SK-N-MC (cell line): ENCODE measurements around the gene WNT7A.
"Not testable (repeated sequence)": the region's sequence is repeated elsewhere in the genome, so short reads cannot be mapped to it uniquely, and the experiment has no call there.

Source experiments
- DNase-seq: peaks from one replicate; pipeline ENCODE4 v3.0.0-alpha.2; 2011; ENCODE audit warnings: low read depth, low spot score
- H3K27ac ChIP-seq: fragments of 200-600 bp; sonication (generic); 2 replicates; pipeline ENCODE4 v1.5.1; 2016; ENCODE audit warnings: mixed run types
- H3K36me3 ChIP-seq: fragments of 200-600 bp; sonication (generic); 2 replicates; pipeline ENCODE4 v1.6.1; 2017; ENCODE audit warnings: antibody characterized with exemption, low read length, mixed read lengths; ENCODE audit not compliant: insufficient read depth
- H3K4me3 ChIP-seq: fragments of 200-600 bp; sonication (generic); 2 replicates; pipeline ENCODE4 v1.5.1; 2016
- H3K9ac ChIP-seq: fragments of 200-600 bp; sonication (generic); 2 replicates; pipeline ENCODE4 v1.8.0; 2017; ENCODE audit warnings: mixed run types, mixed read lengths; ENCODE audit not compliant: insufficient read length
- H3K9me3 ChIP-seq: fragments of 200-600 bp; sonication (generic); 2 replicates; pipeline ENCODE4 v1.6.1; 2017; ENCODE audit warnings: low read depth, mild to moderate bottlenecking, antibody characterized with exemption, low read length, moderate library complexity, mixed read lengths
- EZH2 ChIP-seq: fragments of 200-600 bp; sonication (generic); IDR thresholded peaks from one replicate; pipeline ENCODE4 v1.6.1; 2017; ENCODE audit warnings: antibody characterized with exemption
- FOXP2 ChIP-seq: optimal IDR thresholded peaks from 2 replicates; pipeline ENCODE3; 2011; ENCODE audit warnings: mild to moderate bottlenecking, moderate library complexity; ENCODE audit not compliant: insufficient read depth; ENCODE audit errors: extremely low read length, control extremely low read depth
- POLR2AphosphoS5 ChIP-seq: IDR thresholded peaks from 2 replicates; pipeline ENCODE4 v1.6.1; 2012; ENCODE audit warnings: mild to moderate bottlenecking, low read depth, low read length, borderline replicate concordance

Gene WNT7A

DNA sequence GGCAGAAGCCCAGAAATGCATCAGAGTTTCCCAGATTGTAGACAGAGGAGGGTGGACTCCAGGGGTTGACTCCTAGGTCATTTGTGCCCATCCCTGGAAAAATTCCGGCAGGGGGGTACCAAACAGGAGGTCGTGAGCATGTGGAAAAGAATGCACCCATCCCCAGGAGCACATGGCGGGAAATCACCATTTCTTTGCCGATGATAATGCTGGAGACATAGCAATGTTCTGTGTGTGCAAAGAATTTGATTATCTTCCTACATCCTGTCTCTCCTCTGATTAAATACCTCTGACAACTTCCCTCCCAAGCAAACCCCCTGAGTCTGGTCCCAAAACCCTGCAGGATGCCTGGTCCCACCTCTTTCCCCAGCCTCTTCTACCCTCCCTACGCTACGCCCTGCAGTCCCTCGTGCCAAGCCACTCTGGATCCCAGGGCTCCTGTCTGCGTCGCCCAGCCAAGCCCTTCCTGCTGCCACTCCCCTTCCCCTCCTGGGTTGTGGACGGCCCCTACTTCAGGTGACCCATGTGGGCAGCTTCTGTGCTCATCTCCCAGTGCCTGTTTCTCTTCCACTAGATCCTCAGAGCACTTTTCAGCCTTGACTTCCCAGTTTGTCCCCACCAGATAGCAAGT is 15.8 kb downstream of the WNT7A start:
- Histone ChIP-seq H3K4me3 (no peak overlapping the region), H3K9me3 (no peaks in the 10 kb centered on the region), H3K36me3 (no peaks in the 10 kb centered on the region), H3K27ac (no peak overlapping the region), H3K9ac (no peak overlapping the region)
- no peak for DNase-seq
- TF ChIP-seq FOXP2 = no peak
- TF ChIP-seq EZH2 = no peak
- no peak for TF ChIP-seq POLR2AphosphoS5

DNA sequence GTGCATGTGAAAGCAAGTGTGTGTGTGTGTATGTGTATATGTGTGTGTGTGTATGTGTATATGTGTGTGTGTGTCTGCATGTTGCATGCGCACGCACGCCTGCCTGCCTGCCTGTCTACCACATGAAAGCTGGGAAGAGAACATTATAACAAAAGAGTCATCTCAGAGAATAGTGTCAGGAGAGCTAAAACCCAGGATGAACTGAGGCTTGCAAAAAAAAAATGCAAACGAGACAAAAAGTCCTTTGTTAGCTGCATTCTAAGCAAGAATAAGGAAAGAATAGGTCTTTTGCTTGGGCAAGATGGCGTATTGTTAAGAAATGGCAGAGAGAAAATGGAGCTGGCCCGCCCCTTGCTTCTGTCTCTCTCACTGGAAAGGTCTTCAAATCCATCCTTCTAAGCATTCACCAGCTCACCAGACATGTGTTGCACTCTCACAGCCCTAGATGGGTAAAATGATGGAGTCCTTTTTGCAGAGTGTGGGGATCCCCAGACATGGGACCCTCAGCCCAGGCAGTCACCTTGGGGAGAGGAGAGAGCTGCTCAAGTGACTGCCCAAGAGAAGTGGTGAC is 16.4 kb downstream of the WNT7A start:
- no peak for TF ChIP-seq EZH2
- no peak for TF ChIP-seq POLR2AphosphoS5
- TF ChIP-seq FOXP2 = no peak
- H3K4me3 ChIP-seq = no peak overlapping the region
- H3K36me3 ChIP-seq = no peaks in the 10 kb centered on the region
- H3K9me3 ChIP-seq = no peaks in the 10 kb centered on the region
- no peak overlapping the region for H3K9ac ChIP-seq
- no peak for DNase-seq
- no peak overlapping the region for H3K27ac ChIP-seq

DNA sequence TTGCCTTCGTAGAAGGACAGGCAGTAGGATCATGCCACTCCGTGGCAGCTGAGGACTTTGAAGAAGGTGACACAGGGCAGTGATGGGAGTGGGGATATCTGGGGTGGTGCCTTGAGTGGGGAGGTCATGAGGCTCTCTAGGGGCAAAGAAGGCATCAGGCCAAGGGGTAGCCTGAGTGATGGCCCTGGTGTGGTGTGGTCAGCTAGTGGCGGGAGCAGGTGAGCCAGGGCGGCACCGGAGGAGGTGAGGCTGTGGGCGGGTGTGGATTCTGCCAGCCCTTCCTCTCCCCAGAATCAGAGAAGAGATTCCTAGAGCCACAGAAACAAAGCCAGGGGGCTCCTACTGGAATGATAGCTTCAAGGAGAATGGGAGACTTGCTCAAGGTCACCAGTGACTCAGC is 18.4 kb downstream of the WNT7A start:
- no peak for DNase-seq
- TF ChIP-seq POLR2AphosphoS5 (no peak), EZH2 (no peak), FOXP2 (no peak)
- Histone ChIP-seq H3K9ac (no peak overlapping the region), H3K4me3 (no peak overlapping the region), H3K27ac (no peak overlapping the region), H3K36me3 (no peaks in the 10 kb centered on the region), H3K9me3 (no peaks in the 10 kb centered on the region)

- no peaks in the 10 kb centered on the region for H3K36me3 ChIP-seq
- H3K9me3 ChIP-seq = no peaks in the 10 kb centered on the region
- H3K9ac ChIP-seq = no peak overlapping the region
- no peak for DNase-seq
- H3K4me3 ChIP-seq = no peak overlapping the region
- TF ChIP-seq FOXP2 (no peak), POLR2AphosphoS5 (no peak), EZH2 (no peak)
- H3K27ac ChIP-seq = no peak overlapping the region
These were observed 19.9 kb downstream of the WNT7A start for GRCh38 chr3:13860001-13860400.

DNA sequence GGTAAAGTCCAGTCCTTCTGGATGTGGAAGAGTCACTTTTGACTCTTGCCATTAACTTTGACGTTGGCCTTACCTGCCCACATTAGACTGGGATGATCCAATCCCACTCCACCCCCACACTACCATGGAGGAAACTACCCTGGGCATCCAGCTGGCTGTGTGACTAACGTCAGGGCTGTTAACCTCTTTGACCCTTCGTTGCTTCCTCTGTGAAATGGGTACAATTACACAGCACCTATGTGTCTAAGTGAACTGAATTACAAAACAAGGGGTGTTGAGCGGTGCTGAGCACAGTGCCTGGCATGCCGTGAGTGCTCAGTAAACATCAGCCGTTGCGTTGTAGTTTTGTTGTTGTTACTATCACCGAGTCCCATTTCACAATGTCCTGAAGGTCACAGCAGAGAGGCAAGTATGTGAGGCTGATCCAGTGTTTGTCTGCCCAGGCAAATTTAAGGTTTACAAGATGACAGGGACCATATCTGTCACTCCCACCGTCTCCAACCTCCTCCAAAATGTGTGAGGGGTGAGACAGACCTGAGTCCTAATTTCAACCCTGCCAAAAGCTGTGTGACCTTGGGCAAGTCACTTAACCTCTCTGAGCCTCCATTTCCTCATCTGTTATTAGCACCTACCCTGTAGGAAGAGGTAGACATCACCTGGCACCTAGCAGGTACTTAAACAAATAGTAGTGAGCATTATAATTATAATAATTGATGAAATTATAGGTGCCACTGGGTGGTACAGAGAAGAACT is 20.9 kb downstream of the WNT7A start:
- DNase-seq = no peak
- Histone ChIP-seq H3K36me3 (no peaks in the 10 kb centered on the region), H3K27ac (no peak overlapping the region), H3K9ac (no peak overlapping the region), H3K4me3 (no peak overlapping the region), H3K9me3 (no peaks in the 10 kb centered on the region)
- TF ChIP-seq FOXP2 = no peak
- no peak for TF ChIP-seq EZH2
- TF ChIP-seq POLR2AphosphoS5 = no peak

- H3K36me3 ChIP-seq = no peaks in the 10 kb centered on the region
- no peak overlapping the region for H3K9ac ChIP-seq
- no peak overlapping the region for H3K4me3 ChIP-seq
- H3K27ac ChIP-seq = no peak overlapping the region
- no peaks in the 10 kb centered on the region for H3K9me3 ChIP-seq
- TF ChIP-seq FOXP2 (no peak), POLR2AphosphoS5 (no peak), EZH2 (no peak)
- DNase-seq = no peak
These were observed 22.0 kb downstream of the WNT7A start for GRCh38 chr3:13857702-13858380.

DNA sequence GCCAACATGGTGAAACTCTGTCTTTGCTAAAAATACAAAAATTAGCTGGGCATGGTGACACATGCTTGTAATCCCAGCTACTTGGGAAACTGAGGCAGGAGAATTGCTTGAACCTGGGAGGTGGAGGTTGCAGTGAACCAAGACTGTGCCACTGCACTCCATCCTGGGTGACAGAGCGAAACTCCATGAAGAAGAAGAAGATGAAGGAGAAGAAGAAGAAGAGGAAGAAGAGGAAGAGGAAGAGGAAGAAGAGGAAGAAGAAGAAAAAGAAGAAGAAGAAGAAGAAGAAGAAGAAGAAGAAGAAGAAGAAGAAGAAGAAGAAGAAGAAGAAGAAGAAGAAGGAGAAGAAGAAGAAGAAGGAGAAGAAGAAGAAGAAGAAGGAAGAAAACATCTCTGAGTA is 23.2 kb downstream of the WNT7A start:
- H3K27ac ChIP-seq, H3K9ac ChIP-seq, DNase-seq, H3K36me3 ChIP-seq, H3K4me3 ChIP-seq, H3K9me3 ChIP-seq: not testable (repeated sequence)

DNA sequence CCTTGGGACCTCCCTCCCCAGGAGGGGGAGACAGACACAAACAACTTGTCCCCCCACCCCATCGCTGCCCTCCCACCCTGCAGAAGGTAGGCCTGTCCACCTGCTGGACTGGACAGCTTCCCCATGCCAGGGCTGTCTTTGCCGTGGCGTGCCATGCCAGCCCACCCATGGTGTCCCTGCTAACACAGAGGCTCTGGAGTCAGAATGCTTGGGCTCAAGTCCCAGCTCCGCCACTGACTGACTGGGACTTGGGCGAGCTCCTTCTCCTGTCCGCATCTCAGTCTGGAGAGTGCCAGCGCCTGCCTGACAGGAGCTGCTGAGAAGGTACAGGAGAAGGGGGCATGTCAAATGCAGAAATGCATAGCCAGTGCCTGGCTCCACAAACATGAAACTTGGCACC is 23.9 kb downstream of the WNT7A start:
- DNase-seq = no peak
- no peak for TF ChIP-seq FOXP2
- no peak for TF ChIP-seq POLR2AphosphoS5
- TF ChIP-seq EZH2 = no peak
- Histone ChIP-seq H3K4me3 (no peak overlapping the region), H3K9ac (no peak overlapping the region), H3K27ac (no peak overlapping the region), H3K9me3 (no peaks in the 10 kb centered on the region), H3K36me3 (no peaks in the 10 kb centered on the region)
